ENCODE results near the gene RBM47.
"Not testable (repeated sequence)": the region's sequence is repeated elsewhere in the genome, so short reads cannot be mapped to it uniquely, and the experiment has no call there.

Gene RBM47

GRCh38 chr4:40407468-40407867 is 222.2 kb downstream of the RBM47 start:
- DNase-seq (ENCODE audit: low read depth): not testable (repeated sequence)

GRCh38 chr4:40406340-40406739 is 223.3 kb downstream of the RBM47 start:
- no peak for DNase-seq (ENCODE audit: low read depth)

- no peak for DNase-seq (ENCODE audit: low read depth)
Measured at GRCh38 chr4:40405193-40405592, 224.5 kb downstream of the RBM47 start.

DNA sequence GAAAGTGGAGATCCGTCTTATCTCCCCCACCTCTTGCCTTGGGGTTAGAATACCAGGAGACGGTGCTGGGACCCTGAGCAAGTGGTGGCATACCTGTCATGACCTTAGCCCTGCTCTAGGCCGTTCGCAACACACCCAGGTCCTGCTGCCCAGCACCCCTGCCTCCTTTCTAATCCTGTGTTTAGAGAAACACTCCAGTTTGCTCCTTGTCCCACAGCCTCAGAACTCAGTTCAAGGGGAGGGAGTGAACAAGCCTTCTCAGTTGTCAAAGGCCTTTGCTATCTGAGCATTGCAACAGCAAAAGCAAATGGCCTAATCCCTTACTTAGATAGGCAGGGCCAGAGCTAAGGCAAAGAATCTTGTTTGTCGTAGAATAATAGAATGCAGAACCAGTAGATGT is 226.6 kb downstream of the RBM47 start:
- DNase-seq (ENCODE audit: low read depth): no peak

- no peak for DNase-seq (ENCODE audit: low read depth)
Measured at GRCh38 chr4:40402556-40402955, 227.1 kb downstream of the RBM47 start.

- no peak for DNase-seq (ENCODE audit: low read depth)
Measured at GRCh38 chr4:40401631-40402030, 228.0 kb downstream of the RBM47 start.

GRCh38 chr4:40401096-40401495 is 228.6 kb downstream of the RBM47 start:
- no peak for DNase-seq (ENCODE audit: low read depth)

DNA sequence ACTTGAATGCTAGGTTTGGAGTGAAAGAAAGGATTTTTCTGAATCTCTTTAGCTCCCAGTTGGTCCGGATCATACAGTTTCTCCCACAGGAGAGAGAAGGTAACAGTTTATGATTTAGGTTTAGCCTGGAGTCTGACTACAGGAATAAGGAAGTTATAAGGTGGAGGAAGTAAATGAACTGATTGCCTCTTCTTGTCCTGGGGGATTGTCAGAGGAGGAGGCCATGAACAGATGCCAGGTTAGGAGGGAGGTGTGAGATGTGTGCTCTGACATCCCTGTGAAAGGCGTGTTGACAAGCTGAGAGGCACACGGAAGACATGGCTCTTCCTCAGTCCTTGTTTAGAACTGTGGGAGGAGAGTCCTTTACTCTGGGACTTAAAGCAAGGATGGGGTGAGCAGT is 230.1 kb downstream of the RBM47 start:
- no peak for DNase-seq (ENCODE audit: low read depth)

DNA sequence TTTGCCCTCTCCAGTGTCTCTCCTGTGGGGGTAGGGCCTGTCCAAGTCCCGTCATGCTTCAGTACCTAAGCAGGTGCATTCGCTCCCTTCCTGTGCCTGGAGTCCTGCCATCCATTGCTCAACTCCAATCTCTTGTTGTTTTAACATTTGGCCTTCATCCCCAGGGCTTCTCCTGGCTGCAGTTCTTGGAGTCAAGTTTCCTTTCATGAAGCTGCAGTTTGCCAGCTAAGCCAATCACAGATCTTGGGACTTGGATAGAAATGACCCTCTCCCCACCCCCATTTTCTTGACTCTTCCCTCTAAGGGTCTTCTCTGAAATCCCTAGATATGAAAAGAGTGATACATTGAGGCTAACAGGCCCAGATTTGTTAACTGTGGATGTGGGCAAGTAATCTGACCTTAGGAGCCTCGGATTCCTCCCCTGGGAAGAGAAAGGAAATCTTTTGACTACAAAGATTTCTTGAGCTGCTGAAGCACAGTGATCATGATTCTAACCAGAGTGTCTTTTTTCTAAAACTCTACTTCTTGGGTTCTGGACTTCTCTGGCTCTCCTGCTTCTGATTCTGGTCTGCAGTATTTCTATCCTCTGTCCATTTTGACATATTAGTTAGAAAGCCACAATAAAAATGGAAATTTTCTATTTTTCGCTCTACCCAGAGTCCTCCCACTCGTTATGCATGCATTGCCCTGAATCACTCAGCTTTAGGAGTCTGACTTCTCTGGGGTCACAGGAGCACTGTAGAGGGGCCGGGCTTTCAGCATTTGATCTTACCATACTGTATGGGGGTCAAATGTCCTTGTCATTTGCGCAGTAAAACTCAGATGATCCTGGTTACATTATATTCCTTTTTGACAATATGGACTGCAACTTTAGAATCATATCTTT is 233.5 kb downstream of the RBM47 start:
- peak; percentile 43 for DNase-seq (ENCODE audit: low read depth)

GRCh38 chr4:40395166-40395900 is 234.3 kb downstream of the RBM47 start:
- no peak for DNase-seq (ENCODE audit: low read depth)

DNA sequence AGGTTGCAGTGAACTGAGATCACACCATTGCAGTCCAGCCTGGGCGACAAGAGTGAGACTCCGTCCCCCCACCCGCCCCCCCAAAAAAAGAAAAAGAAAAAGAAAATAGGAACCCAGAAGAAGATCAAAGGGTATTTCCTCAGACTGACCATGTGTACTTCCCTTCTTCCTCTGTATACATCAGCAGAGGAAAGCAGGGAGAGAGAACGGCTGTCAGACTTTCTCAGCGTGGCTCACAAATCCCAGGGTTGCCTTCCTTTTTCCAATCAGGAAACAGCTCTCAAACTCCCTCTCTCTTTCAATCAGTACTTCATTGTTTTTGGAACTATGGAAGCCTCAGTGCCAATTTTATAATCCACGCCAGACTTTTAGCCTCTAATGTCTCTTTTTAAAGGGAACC is 235.4 kb downstream of the RBM47 start:
- DNase-seq (ENCODE audit: low read depth): no peak

GRCh38 chr4:40392241-40392640 is 237.4 kb downstream of the RBM47 start:
- DNase-seq (ENCODE audit: low read depth): not testable (repeated sequence)

DNA sequence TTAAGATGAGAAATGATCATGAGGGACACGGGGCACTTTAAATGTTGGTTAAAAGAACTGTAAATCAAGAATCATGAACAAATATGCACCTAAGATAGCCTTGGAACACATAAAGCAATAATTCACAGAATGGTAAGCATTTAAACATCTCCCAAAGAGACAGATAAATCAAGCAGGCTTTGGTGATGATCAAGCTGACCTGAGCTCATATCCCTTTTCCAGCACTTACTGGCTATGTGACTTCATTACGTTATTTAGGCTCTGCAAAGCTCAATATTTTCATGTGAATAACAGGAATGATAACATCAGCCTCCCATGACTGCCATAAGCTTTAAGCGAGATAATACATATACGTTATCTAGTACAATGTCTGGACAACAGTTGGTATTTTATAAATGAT is 239.7 kb downstream of the RBM47 start:
- no peak for DNase-seq (ENCODE audit: low read depth)

GRCh38 chr4:40388239-40388638 is 241.4 kb downstream of the RBM47 start:
- no peak for DNase-seq (ENCODE audit: low read depth)

DNA sequence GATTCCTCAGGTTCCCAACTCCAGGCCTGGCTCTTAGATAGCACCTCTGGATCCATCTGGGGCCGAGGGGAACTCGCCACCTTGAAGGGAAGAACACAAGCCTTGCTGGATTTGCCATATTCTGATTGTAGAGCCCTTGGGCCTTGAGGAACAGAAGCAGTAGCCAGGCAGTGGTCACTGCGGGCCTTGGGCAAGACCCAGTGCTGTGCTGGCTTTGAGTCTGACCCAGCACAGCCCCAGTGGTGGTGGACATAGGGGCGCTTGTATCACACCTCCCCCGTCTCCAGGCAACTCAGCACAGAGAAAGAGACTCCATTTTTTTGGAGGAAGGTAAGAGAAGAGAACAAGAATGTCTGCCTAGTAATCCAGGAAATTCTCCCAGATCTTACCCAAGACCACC is 249.0 kb downstream of the RBM47 start:
- DNase-seq (ENCODE audit: low read depth): no peak

GRCh38 chr4:40379248-40379647 is 250.4 kb downstream of the RBM47 start:
- no peak for DNase-seq (ENCODE audit: low read depth)

- no peak for DNase-seq (ENCODE audit: low read depth)
Measured at GRCh38 chr4:40378619-40379018, 251.0 kb downstream of the RBM47 start.

- no peak for DNase-seq (ENCODE audit: low read depth)
Measured at GRCh38 chr4:40377512-40378365, 251.9 kb downstream of the RBM47 start.

- DNase-seq (ENCODE audit: low read depth): no peak
Measured at GRCh38 chr4:40375620-40376019, 254.0 kb downstream of the RBM47 start.

DNA sequence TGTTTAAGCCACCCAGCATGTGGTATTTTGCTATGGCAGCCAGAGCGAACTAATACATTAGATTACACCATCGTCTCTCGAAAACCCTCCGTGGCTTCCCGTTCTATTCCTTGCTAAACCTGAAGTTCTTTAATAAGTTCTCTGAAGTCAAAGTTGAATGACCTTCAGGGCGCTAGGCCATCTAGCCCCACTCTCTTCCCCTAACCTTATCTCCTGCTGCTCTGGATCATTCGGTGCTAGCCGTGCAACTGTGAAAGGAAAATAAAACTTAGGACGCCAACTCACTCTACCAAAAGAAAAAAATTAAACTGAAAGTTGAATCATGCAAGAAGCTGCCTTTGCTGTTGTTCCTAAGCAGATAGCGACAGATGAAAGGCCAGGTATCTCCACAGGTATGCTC is 254.6 kb downstream of the RBM47 start:
- no peak for DNase-seq (ENCODE audit: low read depth)

DNA sequence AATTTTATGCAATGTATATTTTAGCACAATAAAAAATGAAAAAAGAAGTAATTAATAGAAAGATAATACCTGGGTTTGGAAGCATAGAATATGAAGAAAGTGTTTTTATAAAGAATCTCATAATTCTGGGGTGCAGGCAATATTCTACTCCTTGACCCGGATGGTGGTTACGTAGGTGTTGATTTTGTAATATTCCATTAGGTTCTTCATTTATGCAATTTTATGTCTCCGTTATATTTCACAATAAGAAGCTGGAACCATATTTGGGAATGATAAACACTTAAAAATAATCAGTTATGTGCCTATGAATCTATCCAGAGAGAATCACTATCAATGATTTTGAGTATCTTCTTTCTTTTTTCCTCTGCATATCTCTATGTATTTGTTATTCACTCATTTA is 256.0 kb downstream of the RBM47 start:
- no peak for DNase-seq (ENCODE audit: low read depth)
